ENCODE measurements around the gene SRRM3. TPM values are rescaled to one million over a fixed set of nuclear protein-coding genes. Genes with fewer than 3 reads are reported as not detected.
A peak's percentile ranks its signal among the peaks of the same experiment; 100 is the strongest.
"Not testable (repeated sequence)": the region's sequence is repeated elsewhere in the genome, so short reads cannot be mapped to it uniquely, and the experiment has no call there.

The SRRM3 gene
- polyA plus RNA-seq, 2 of the 4 experiments (the other 2 are of a cell fraction), result 2.4 to 7.0 TPM

- Histone ChIP-seq H3K4me3 (no peak overlapping the region), H3K9me3 (no peaks in the 10 kb centered on the region), H3K27ac (peak overlapping the region in 1 of 2 experiments; percentile 45; a peak in 1 of 6 replicates), H3K4me2 (no peak overlapping the region), H3K4me1 (peaks cover 11% of the 10 kb centered on the region; the same call in 1 of the 3 replicates)
- TF ChIP-seq RFX5 (IDR thresholded peaks at IDR 0.05), result no peak
- no peak for DNase-seq (ENCODE audit: low read depth in 1 of 2, low spot score in 1 of 2)
- 70% methylated on average over 7 of the region's 8 CpGs for WGBS (ENCODE audit: missing lambda C conversion rate)
- ChIA-PET POLR2A (no interaction called here), CTCF (interaction anchor here (0.8 to 0.9 kb wide), 3 partner anchors 23 to 81 kb away, joined by 3 read pairs; no protein-coding TSS in a partner anchor)
- no peak for FAIRE-seq
- peak in 1 of 2 experiments; percentile 21; a peak in 1 of 6 replicates for ATAC-seq
Measured at GRCh38 chr7:76236224-76236623, 34.5 kb downstream of the SRRM3 start.

GRCh38 chr7:76238326-76238725 is 36.6 kb downstream of the SRRM3 start:
- FAIRE-seq (no peak), ATAC-seq (no peak), DNase-seq (ENCODE audit: low read depth in 1 of 2, low spot score in 1 of 2) (no peak)
- Histone ChIP-seq H3K4me3 (no peak overlapping the region), H3K9me3 (peaks cover 3% of the 10 kb centered on the region; the same call in 2 of the 3 replicates), H3K4me1 (peaks cover 11% of the 10 kb centered on the region; the same call in 1 of the 3 replicates), H3K4me2 (no peak overlapping the region), H3K27ac (no peak overlapping the region)
- WGBS (ENCODE audit: missing lambda C conversion rate), result 54% methylated on average over 12 of the region's 12 CpGs
- ChIA-PET CTCF (interaction anchor here (6.4 kb wide), 1 partner anchor 25 kb away, joined by 33 read pairs; no protein-coding TSS in a partner anchor), POLR2A (no interaction called here)
- TF ChIP-seq NR3C1 (IDR thresholded peaks at IDR 0.05) (no peak), NPAS2 (CRISPR knock-in tag; IDR thresholded peaks at IDR 0.05; ENCODE audit: borderline replicate concordance) (no peak), CHD4 (IDR thresholded peaks at IDR 0.05; ENCODE audit: borderline replicate concordance) (no peak), POLR2A (IDR thresholded peaks at IDR 0.05; ENCODE audit: low read length) (no peak), CHD2 (IDR thresholded peaks at IDR 0.05; ENCODE audit: low read length, partially characterized antibody) (no peak), RARB (CRISPR knock-in tag; IDR thresholded peaks at IDR 0.05) (no peak), MYC (IDR thresholded peaks at IDR 0.05; ENCODE audit: borderline replicate concordance, low read length) (no peak), SMC3 (IDR thresholded peaks at IDR 0.05) (no peak), JUN (IDR thresholded peaks at IDR 0.05) (no peak), E2F6 (IDR thresholded peaks at IDR 0.05; ENCODE audit: borderline replicate concordance, low read depth) (no peak), JUNB (IDR thresholded peaks at IDR 0.05) (no peak), FOSL2 (IDR thresholded peaks at IDR 0.05) (no peak), FOSL2 (CRISPR knock-in tag; IDR thresholded peaks at IDR 0.05) (no peak), ZC3H11A (IDR thresholded peaks at IDR 0.05) (no peak)

- ChIA-PET POLR2A (no interaction called here), CTCF (interaction anchor here (2.6 to 6.4 kb wide), 2 partner anchors 22 to 63 kb away, joined by 11 to 33 read pairs; no protein-coding TSS in a partner anchor)
- Histone ChIP-seq H3K27ac (no peak overlapping the region), H3K9me3 (peaks cover 3% of the 10 kb centered on the region; the same call in 2 of the 3 replicates), H3K4me3 (no peak overlapping the region), H3K4me2 (no peak overlapping the region), H3K4me1 (0 out of 3 replicates have a peak, but pooled peaks cover 4% of the 10 kb centered on the region)
- WGBS (ENCODE audit: missing lambda C conversion rate), result 64% methylated on average over 5 of the region's 5 CpGs
- no peak for TF ChIP-seq RNF2 (IDR thresholded peaks at IDR 0.05; ENCODE audit: borderline replicate concordance, low read depth)
- no peak for TF ChIP-seq MAZ (IDR thresholded peaks at IDR 0.05; ENCODE audit: borderline replicate concordance, low read depth, low read length)
- ATAC-seq (no peak), FAIRE-seq (no peak), DNase-seq (ENCODE audit: low read depth in 1 of 2, low spot score in 1 of 2) (no peak)
Measured at GRCh38 chr7:76241141-76241540, 39.4 kb downstream of the SRRM3 start.

- H3K27ac ChIP-seq; DNase-seq (ENCODE audit: low read depth in 1 of 2, low spot score in 1 of 2); POLR2A ChIA-PET; H3K9me3 ChIP-seq; H3K4me1 ChIP-seq; H3K4me3 ChIP-seq; FAIRE-seq; ATAC-seq; H3K4me2 ChIP-seq: not testable (repeated sequence)
- 78% methylated on average over 5 of the region's 5 CpGs for WGBS (ENCODE audit: missing lambda C conversion rate)
- CTCF ChIA-PET, result interaction anchor here (1.2 to 6.4 kb wide), 6 partner anchors 9 to 72 kb away, joined by 4 to 33 read pairs (median 6); partner anchors contain the start of gene SRRM3
Measured at GRCh38 chr7:76242517-76243063, 40.9 kb downstream of the SRRM3 start.
